WTC11 (cell line): ENCODE results near the gene THOC5. TPM values are rescaled to one million over a fixed set of nuclear protein-coding genes. Genes with fewer than 3 reads are reported as not detected.

Experiments used
- ATAC-seq: fragments of 200-7000 bp; cut with Tn5 transposase; 2 replicates; pipeline ENCODE4 v1.10.0; 2021; ENCODE audit warnings: mild to moderate bottlenecking, moderate library complexity
- CTCF ChIA-PET: fragments of 300-600 bp; sonication (Branson Sonifier 250); formaldehyde crosslinking; loops from one replicate; lab custom pipeline; 2021; ENCODE audit warnings: antibody characterized with exemption; lab: Charles Lee
- POLR2A ChIA-PET: fragments of 350-600 bp; sonication (Branson Sonifier 250); formaldehyde crosslinking; loops from one replicate; lab custom pipeline; 2021; ENCODE audit warnings: antibody characterized with exemption; lab: Charles Lee
- DNase-seq: peaks from one replicate; pipeline ENCODE4 v3.0.0; 2021; ENCODE audit warnings: low spot score
- H3K27ac Mint-ChIP-seq: 2 replicates; pipeline ENCODE4 v1.8.0; 2021; ENCODE audit warnings: mixed read lengths
- H3K27me3 Mint-ChIP-seq: 2 replicates; pipeline ENCODE4 v1.8.0; 2021; ENCODE audit warnings: low read depth, mild to moderate bottlenecking, moderate library complexity, mixed read lengths
- H3K36me3 Mint-ChIP-seq: 2 replicates; pipeline ENCODE4 v1.8.0; 2021; ENCODE audit warnings: mixed read lengths
- H3K4me1 Mint-ChIP-seq: 2 replicates; pipeline ENCODE4 v1.8.0; 2022; ENCODE audit warnings: mixed read lengths
- H3K4me3 Mint-ChIP-seq: 2 replicates; pipeline ENCODE4 v1.8.0; 2021; ENCODE audit warnings: mild to moderate bottlenecking, moderate library complexity, mixed read lengths
- H3K9me3 Mint-ChIP-seq: 2 replicates; pipeline ENCODE4 v1.8.0; 2021; ENCODE audit warnings: mixed read lengths
- CREB1 ChIP-seq: sonication (generic); formaldehyde crosslinking; IDR thresholded peaks from 2 replicates; pipeline ENCODE4 v1.8.0; 2023; ENCODE audit warnings: mild to moderate bottlenecking, missing genetic modification reagents
- CREM ChIP-seq: sonication (generic); formaldehyde crosslinking; IDR thresholded peaks from 2 replicates; pipeline ENCODE4 v1.8.1; 2022; ENCODE audit warnings: mild to moderate bottlenecking, missing genetic modification reagents, moderate library complexity
- E2F1 ChIP-seq: sonication (generic); formaldehyde crosslinking; IDR thresholded peaks from 2 replicates; pipeline ENCODE4 v1.8.0; 2022; ENCODE audit warnings: mild to moderate bottlenecking, missing genetic modification reagents
- FOXP4 ChIP-seq: sonication (generic); formaldehyde crosslinking; IDR thresholded peaks from 2 replicates; pipeline ENCODE4 v1.8.0; 2022; ENCODE audit warnings: mild to moderate bottlenecking, missing genetic modification reagents
- GRHL2 ChIP-seq: fragments of 250-450 bp; sonication (Bioruptor Pico); IDR thresholded peaks from 2 replicates; pipeline ENCODE4 v1.8.0; 2022; ENCODE audit warnings: mild to moderate bottlenecking, moderate library complexity; ENCODE audit not compliant: insufficient replicate concordance, severe bottlenecking
- JUN ChIP-seq: sonication (generic); formaldehyde crosslinking; IDR thresholded peaks from 2 replicates; pipeline ENCODE4 v1.8.0; 2023; ENCODE audit warnings: mild to moderate bottlenecking, missing genetic modification reagents
- MAX ChIP-seq: sonication (generic); formaldehyde crosslinking; IDR thresholded peaks from 2 replicates; pipeline ENCODE4 v1.8.0; 2022; ENCODE audit warnings: mild to moderate bottlenecking, missing genetic modification reagents
- OVOL2 ChIP-seq: fragments of 250-450 bp; sonication (Bioruptor Pico); IDR thresholded peaks from 2 replicates; pipeline ENCODE4 v1.9.0; 2021; ENCODE audit warnings: mild to moderate bottlenecking, borderline replicate concordance
- PRRX2 ChIP-seq: fragments of 250-450 bp; sonication (Bioruptor Pico); IDR thresholded peaks from 2 replicates; pipeline ENCODE4 v1.8.0; 2021; ENCODE audit warnings: mild to moderate bottlenecking
- RELA ChIP-seq: sonication (generic); formaldehyde crosslinking; IDR thresholded peaks from 2 replicates; pipeline ENCODE4 v1.8.1; 2022; ENCODE audit warnings: missing genetic modification reagents, mild to moderate bottlenecking, borderline replicate concordance
- RORB ChIP-seq: fragments of 250-450 bp; sonication (Bioruptor Pico); IDR thresholded peaks from 2 replicates; pipeline ENCODE4 v1.9.0; 2021; ENCODE audit warnings: mild to moderate bottlenecking
- SMAD4 ChIP-seq: sonication (generic); formaldehyde crosslinking; IDR thresholded peaks from 2 replicates; pipeline ENCODE4 v1.8.0; 2022; ENCODE audit warnings: mild to moderate bottlenecking, missing genetic modification reagents
- SP1 ChIP-seq: sonication (generic); formaldehyde crosslinking; conservative IDR thresholded peaks from 2 replicates; pipeline ENCODE4 v1.8.1; 2022; ENCODE audit warnings: missing genetic modification reagents
- TEAD1 ChIP-seq: sonication (generic); formaldehyde crosslinking; IDR thresholded peaks from 2 replicates; pipeline ENCODE4 v1.8.0; 2022; ENCODE audit warnings: mild to moderate bottlenecking, missing genetic modification reagents
- TP53 ChIP-seq: sonication (generic); formaldehyde crosslinking; IDR thresholded peaks from 2 replicates; pipeline ENCODE4 v1.8.1; 2023; ENCODE audit warnings: mild to moderate bottlenecking, missing genetic modification reagents
- ZNF219 ChIP-seq: sonication (generic); formaldehyde crosslinking; IDR thresholded peaks from 2 replicates; pipeline ENCODE4 v1.8.0; 2023; ENCODE audit warnings: missing genetic modification reagents, mild to moderate bottlenecking, borderline replicate concordance
- ZNF232 ChIP-seq: sonication (generic); formaldehyde crosslinking; IDR thresholded peaks from 2 replicates; pipeline ENCODE4 v1.8.0; 2022; ENCODE audit warnings: mild to moderate bottlenecking, missing genetic modification reagents
- ZNF317 ChIP-seq: sonication (generic); formaldehyde crosslinking; IDR thresholded peaks from 2 replicates; pipeline ENCODE4 v1.8.1; 2023; ENCODE audit warnings: low read depth, mild to moderate bottlenecking, moderate library complexity, missing genetic modification reagents, borderline replicate concordance
- ZSCAN18 ChIP-seq: fragments of 250-450 bp; sonication (Bioruptor Pico); IDR thresholded peaks from 2 replicates; pipeline ENCODE4 v2.1.2; 2022; ENCODE audit warnings: mild to moderate bottlenecking, moderate library complexity
- total RNA-seq: library from RNA; stranded (reverse); gene quantifications from 3 replicates; pipeline ENCODE4 v1.2.3, GENCODE V29; 2021
- TF ChIP-seq, protein P1 (sequence below): fragments of 250-450 bp; sonication (Bioruptor Pico); IDR thresholded peaks from 2 replicates; pipeline ENCODE4 v1.9.0; 2021; ENCODE audit warnings: mild to moderate bottlenecking
- TF ChIP-seq, protein P2 (sequence below): fragments of 200-600 bp; IDR thresholded peaks from 2 replicates; pipeline ENCODE4 v1.8.0; 2022; ENCODE audit warnings: antibody characterized with exemption
- TF ChIP-seq, protein P3 (sequence below): sonication (generic); formaldehyde crosslinking; IDR thresholded peaks from 2 replicates; pipeline ENCODE4 v1.8.1; 2023; ENCODE audit warnings: mild to moderate bottlenecking, missing genetic modification reagents, moderate library complexity
- TF ChIP-seq, protein P4 (sequence below): fragments of 250-450 bp; sonication (Bioruptor Pico); IDR thresholded peaks from 2 replicates; pipeline ENCODE4 v1.9.0; 2021; ENCODE audit warnings: mild to moderate bottlenecking
- TF ChIP-seq, protein P5 (sequence below): sonication (generic); formaldehyde crosslinking; IDR thresholded peaks from 2 replicates; pipeline ENCODE4 v1.8.1; 2022; ENCODE audit warnings: mild to moderate bottlenecking, moderate library complexity, missing genetic modification reagents

The THOC5 gene
- total RNA-seq, 1 experiment from 2014 or later: 51.2 TPM

GRCh38 chr22:29563652-29564460, 10.3 kb upstream of the THOC5 start:
- no peaks in the 10 kb centered on the region for H3K9me3 Mint-ChIP-seq
- H3K4me1 Mint-ChIP-seq: no peaks in the 10 kb centered on the region
- TF ChIP-seq E2F1 (no peak), SMAD4 (no peak), CREB1 (no peak), RELA (CRISPR knock-in tag) (no peak), SP1 (CRISPR knock-in tag) (no peak), OVOL2 (CRISPR knock-in tag) (no peak), JUN (CRISPR knock-in tag) (no peak), ZNF219 (CRISPR knock-in tag) (no peak), RORB (no peak), FOXP4 (CRISPR knock-in tag) (no peak), CREM (CRISPR knock-in tag) (no peak), GRHL2 (CRISPR knock-in tag) (no peak), ZSCAN18 (CRISPR knock-in tag) (no peak)
- TF ChIP-seq, protein P1, sequence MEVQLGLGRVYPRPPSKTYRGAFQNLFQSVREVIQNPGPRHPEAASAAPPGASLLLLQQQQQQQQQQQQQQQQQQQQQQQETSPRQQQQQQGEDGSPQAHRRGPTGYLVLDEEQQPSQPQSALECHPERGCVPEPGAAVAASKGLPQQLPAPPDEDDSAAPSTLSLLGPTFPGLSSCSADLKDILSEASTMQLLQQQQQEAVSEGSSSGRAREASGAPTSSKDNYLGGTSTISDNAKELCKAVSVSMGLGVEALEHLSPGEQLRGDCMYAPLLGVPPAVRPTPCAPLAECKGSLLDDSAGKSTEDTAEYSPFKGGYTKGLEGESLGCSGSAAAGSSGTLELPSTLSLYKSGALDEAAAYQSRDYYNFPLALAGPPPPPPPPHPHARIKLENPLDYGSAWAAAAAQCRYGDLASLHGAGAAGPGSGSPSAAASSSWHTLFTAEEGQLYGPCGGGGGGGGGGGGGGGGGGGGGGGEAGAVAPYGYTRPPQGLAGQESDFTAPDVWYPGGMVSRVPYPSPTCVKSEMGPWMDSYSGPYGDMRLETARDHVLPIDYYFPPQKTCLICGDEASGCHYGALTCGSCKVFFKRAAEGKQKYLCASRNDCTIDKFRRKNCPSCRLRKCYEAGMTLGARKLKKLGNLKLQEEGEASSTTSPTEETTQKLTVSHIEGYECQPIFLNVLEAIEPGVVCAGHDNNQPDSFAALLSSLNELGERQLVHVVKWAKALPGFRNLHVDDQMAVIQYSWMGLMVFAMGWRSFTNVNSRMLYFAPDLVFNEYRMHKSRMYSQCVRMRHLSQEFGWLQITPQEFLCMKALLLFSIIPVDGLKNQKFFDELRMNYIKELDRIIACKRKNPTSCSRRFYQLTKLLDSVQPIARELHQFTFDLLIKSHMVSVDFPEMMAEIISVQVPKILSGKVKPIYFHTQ (CRISPR knock-in tag): no peak
- TF ChIP-seq, protein P2, sequence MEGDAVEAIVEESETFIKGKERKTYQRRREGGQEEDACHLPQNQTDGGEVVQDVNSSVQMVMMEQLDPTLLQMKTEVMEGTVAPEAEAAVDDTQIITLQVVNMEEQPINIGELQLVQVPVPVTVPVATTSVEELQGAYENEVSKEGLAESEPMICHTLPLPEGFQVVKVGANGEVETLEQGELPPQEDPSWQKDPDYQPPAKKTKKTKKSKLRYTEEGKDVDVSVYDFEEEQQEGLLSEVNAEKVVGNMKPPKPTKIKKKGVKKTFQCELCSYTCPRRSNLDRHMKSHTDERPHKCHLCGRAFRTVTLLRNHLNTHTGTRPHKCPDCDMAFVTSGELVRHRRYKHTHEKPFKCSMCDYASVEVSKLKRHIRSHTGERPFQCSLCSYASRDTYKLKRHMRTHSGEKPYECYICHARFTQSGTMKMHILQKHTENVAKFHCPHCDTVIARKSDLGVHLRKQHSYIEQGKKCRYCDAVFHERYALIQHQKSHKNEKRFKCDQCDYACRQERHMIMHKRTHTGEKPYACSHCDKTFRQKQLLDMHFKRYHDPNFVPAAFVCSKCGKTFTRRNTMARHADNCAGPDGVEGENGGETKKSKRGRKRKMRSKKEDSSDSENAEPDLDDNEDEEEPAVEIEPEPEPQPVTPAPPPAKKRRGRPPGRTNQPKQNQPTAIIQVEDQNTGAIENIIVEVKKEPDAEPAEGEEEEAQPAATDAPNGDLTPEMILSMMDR: no peak
- ChIA-PET POLR2A (no interaction called here), CTCF (no interaction called here)
- peaks cover 60% of the 10 kb centered on the region for H3K36me3 Mint-ChIP-seq
- ATAC-seq (no peak), DNase-seq (no peak)
- H3K4me3 Mint-ChIP-seq: no peak overlapping the region
- H3K27me3 Mint-ChIP-seq: no peaks in the 10 kb centered on the region
- no peak overlapping the region for H3K27ac Mint-ChIP-seq

- ChIA-PET POLR2A (interaction anchor here (0.6 kb wide), 1 partner anchor 22 kb away, joined by 7 read pairs; no protein-coding TSS in a partner anchor), CTCF (no interaction called here)
- H3K27me3 Mint-ChIP-seq: no peaks in the 10 kb centered on the region
- H3K4me1 Mint-ChIP-seq: no peaks in the 10 kb centered on the region
- no peak overlapping the region for H3K4me3 Mint-ChIP-seq
- peaks cover 72% of the 10 kb centered on the region for H3K36me3 Mint-ChIP-seq
- DNase-seq: no peak
- ATAC-seq: no peak
- no peak overlapping the region for H3K27ac Mint-ChIP-seq
- H3K9me3 Mint-ChIP-seq: no peaks in the 10 kb centered on the region
- TF ChIP-seq ZNF232 (no peak), TEAD1 (CRISPR knock-in tag) (no peak), MAX (CRISPR knock-in tag) (no peak), PRRX2 (no peak), TP53 (CRISPR knock-in tag) (no peak), SP1 (CRISPR knock-in tag) (no peak), ZNF317 (CRISPR knock-in tag) (no peak), ZNF219 (CRISPR knock-in tag) (no peak), CREB1 (no peak)
- TF ChIP-seq, protein P3, sequence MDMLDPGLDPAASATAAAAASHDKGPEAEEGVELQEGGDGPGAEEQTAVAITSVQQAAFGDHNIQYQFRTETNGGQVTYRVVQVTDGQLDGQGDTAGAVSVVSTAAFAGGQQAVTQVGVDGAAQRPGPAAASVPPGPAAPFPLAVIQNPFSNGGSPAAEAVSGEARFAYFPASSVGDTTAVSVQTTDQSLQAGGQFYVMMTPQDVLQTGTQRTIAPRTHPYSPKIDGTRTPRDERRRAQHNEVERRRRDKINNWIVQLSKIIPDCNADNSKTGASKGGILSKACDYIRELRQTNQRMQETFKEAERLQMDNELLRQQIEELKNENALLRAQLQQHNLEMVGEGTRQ (CRISPR knock-in tag): no peak
- TF ChIP-seq, protein P4, sequence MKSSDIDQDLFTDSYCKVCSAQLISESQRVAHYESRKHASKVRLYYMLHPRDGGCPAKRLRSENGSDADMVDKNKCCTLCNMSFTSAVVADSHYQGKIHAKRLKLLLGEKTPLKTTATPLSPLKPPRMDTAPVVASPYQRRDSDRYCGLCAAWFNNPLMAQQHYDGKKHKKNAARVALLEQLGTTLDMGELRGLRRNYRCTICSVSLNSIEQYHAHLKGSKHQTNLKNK: no peak
- TF ChIP-seq, protein P5, sequence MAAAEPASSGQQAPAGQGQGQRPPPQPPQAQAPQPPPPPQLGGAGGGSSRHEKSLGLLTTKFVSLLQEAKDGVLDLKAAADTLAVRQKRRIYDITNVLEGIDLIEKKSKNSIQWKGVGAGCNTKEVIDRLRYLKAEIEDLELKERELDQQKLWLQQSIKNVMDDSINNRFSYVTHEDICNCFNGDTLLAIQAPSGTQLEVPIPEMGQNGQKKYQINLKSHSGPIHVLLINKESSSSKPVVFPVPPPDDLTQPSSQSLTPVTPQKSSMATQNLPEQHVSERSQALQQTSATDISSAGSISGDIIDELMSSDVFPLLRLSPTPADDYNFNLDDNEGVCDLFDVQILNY (CRISPR knock-in tag): no peak
Measured at GRCh38 chr22:29559853-29560252, 6.3 kb upstream of the THOC5 start.
